TTC549 (cell line): ENCODE data around the gene RGS9BP.
A peak's percentile ranks its signal among the peaks of the same experiment; 100 is the strongest.
"Not testable (repeated sequence)": the region's sequence is repeated elsewhere in the genome, so short reads cannot be mapped to it uniquely, and the experiment has no call there.

Source experiments
- FAIRE-seq: peaks from 2 replicates; lab custom pipeline; 2012; peaks lifted over from hg19 to GRCh38; lab: Jason Lieb, UNC

Gene RGS9BP

DNA sequence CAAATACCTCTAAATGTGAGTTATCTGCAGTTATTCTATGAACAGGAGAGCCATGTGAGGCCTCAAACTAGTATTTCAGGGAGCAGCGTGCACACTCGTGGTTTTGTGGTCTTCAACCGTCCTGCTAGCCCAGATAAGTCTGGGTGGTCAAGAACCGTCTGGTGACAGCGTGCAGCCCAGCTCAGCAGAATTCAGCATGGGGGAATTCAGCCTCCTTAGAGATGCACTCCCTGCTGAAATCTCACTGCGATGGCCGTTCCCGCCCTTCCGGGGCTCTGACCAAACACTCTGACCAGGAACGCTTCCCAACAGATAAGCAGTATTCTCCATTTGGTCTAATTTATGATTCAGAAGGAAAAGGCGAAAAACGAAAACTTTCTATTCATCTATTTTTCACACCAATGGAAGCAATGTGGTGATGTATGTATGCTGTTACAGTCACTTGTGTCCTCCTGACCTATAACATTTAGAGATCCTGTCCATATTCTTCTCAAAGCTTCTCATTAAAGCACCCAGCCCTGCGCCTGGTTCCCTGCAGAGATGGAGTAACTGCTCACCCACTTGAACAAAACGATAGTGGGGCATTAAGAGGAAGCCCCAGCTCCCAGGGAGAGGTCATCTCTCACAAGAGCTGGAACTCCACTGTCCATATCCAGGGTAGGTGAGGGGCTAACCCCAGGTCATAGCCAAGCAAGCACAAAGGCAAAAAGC is 3.6 kb upstream of the RGS9BP start:
- no peak for FAIRE-seq

DNA sequence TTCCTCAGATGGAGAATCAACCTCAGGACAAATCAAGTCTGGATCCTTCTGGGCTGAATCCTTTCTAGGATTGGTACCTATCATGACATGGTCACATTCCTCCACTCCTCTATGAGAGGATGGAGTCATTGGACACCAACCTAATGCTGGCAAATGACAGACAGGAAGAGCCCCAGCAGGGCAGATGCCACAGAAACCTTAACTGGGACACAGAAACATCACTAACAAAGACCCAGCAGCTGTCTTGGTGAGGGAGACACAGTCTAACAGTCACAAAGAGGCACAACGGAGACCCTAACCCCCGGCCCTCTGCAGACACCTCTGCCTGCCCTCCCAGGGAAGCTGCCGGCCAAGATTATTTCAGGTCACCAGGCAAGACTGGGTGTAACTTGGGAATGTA is 2.8 kb upstream of the RGS9BP start:
- FAIRE-seq, result no peak

GRCh38 chr19:32673573-32673972 is 2.1 kb upstream of the RGS9BP start:
- FAIRE-seq, result no peak

GRCh38 chr19:32674153-32674930 is 1.3 kb upstream of the RGS9BP start:
- FAIRE-seq, result no peak

- peak; percentile 76 for FAIRE-seq
Observed at GRCh38 chr19:32674931-32675719, 523 bp upstream of the RGS9BP start, which contains the start of gene ANKRD27. ANKRD27 (minus strand) TSS chr19:32675180; CDS start chr19:32659015, 16,165 bp downstream.

- no peak for FAIRE-seq
Observed at GRCh38 chr19:32676186-32676894, 692 bp downstream of the RGS9BP start.

DNA sequence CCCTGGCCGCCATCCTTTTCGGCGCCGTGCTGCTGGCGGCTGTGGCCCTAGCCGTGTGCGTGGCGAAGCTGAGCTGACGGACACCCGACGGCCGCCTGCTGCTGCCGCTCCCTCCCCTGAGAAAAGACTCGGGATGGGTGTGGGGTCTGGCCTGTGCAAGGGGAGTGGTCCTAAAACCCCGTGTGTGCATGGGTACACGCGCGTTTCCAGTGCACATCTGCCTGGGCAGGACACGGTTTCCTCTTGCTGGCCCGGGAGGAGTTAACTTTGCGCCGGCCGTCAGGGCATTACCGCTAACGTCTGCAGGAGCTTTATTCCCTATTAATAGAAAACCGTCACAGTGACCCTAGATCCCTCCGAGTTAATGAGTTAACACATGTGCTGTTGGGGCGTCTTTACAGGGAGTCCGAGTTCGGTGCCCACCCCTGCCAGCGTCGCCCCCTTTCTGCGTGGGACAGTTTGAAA is 1.3 kb downstream of the RGS9BP start:
- no peak for FAIRE-seq

DNA sequence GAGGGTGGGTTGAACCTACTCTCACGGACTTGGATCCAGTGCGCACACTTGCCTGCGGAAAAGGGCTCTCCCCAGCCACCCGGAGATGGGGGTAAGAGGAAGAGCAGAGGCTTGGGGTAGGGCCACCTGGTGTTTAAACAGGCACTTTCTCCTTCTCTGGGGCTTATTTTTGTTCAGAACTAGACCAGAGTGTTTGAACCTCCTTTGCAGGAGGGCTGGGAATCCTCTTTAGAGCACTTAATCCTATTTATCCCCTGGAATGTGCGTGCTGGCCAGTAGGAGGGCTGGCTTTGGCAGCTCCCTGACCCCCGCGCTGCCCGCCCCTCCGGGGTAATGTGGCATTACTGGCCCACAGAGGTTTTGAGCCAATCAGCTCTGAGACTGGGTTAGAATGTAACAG is 2.0 kb downstream of the RGS9BP start:
- FAIRE-seq, result no peak

DNA sequence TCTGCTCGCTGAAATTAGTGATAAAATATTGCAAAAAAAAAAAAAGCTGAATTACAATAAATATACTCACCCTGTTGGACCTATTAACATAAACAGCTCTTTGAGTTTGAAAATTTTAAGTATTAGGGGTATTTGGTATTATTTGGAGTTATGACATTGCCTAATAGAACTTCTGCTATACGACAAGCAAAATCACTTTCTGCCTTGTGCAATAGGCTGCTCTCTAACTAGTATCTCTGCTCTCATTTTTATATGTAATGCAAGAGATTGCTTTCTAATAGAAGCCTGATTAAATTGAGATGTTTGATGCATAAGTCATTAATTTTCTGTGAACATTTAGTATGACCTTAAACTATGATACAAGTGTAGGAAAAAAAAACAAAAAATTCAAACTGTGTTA is 5.3 kb downstream of the RGS9BP start:
- no peak for FAIRE-seq

DNA sequence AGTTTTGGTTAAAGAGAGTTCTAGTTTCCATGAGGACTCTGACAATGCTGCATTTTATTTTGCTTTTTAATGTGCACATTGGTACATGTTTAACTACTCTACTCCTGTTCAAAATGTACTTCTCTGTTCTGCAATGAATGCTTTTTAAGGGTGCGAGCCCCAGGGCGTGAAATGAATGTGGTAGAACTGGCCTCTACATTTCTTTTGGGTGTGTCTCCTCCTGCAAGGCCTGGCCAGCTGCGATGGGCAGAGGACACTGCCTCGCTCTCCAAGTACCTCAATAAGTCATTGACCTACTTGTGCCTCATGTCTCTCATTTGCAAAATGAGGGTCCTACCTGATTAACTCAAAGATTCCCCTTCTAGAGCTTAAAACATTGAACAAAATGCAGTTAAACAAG is 6.7 kb downstream of the RGS9BP start:
- no peak for FAIRE-seq

- no peak for FAIRE-seq
Observed at GRCh38 chr19:32686847-32687475, 11.3 kb downstream of the RGS9BP start.

GRCh38 chr19:32687681-32688080 is 12.0 kb downstream of the RGS9BP start:
- FAIRE-seq, result no peak

- no peak for FAIRE-seq
Observed at GRCh38 chr19:32688311-32688710, 12.7 kb downstream of the RGS9BP start.

DNA sequence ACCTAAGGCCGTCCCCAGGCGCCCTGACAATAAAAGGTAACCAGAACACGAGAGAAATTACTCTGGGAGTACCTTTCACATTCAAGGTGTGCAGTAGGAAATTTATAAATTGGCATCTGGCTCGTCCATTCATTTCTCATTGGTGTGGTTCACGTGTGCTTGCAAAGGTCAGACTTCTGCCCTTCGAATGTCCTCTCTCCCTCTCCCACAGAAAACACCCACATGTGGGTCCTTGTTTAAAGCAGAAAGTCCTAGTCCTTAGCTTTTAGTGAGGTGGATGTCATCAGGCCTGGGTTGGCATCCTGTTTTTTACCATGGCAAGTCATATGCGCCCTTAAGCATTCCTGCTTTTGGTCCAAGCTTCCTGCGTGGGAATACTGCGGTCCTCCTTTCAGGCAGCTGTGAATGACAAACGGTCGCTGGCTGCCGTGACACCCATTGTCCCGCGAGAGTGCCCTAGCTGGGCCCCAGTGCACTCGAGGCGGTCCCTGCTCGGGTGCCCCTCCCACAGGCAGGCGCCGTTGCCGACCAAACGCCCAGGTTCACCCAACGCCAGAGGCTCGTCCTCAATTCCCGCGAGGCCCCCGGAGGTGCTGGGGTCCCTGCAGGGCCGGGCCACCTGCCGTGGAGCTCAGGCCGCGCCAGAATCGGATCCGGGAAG is 15.8 kb downstream of the RGS9BP start, which contains the start of gene NUDT19:
Gene NUDT19 (plus strand): TSS at position 531 of the 661 bp plus-strand sequence. CDS start 140 bp downstream, outside the sequence.
- no peak for FAIRE-seq

DNA sequence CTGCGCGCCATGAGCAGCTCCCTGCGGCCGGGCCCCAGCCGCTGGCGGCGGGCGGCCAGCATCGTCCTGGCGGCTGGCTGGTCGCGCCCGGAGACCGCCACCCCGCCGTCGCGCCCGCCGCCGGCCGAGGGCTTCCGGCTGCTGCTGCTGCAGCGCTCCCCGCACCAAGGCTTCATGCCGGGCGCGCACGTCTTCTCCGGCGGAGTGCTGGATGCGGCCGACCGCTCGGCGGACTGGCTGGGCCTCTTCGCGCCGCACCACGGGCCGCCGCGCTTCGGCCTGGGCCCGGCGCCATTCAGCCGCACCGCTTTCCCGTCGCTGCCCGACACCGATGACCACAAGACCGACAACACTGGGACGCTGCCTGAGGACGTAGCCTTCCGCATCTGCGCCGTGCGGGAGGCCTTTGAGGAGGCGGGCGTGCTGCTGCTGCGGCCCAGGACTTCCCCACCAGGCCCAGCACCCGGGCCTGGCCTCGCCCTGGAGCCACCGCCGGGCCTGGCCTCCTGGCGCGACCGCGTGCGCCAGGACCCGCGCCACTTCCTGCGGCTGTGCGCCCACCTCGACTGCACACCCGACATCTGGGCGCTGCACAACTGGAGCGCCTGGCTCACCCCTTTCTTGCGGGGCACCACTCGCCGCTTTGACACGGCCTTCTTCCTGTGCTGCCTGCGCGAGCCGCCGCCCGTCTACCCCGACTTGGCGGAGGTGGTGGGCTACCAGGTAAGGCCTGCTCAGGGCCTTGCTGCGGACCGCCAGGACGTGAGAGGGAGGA is 16.5 kb downstream of the RGS9BP start:
- no peak for FAIRE-seq

DNA sequence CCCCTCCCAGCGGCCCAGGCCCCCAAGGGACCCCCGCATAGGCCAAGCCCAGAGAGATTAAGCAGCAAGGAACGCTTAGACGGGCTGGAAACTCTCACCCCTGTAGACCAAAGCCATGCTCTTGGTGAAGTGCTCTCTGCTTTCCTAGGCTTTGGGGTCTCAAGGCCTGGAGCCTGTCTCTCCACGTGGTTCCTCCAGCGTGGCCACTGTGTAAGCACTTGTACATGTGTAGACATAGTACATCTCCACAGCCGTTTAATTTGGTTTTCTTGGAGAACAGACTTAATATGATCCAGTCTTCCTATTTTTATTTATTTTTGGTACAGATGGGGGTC is 17.0 kb downstream of the RGS9BP start:
- FAIRE-seq, result no peak

- not testable (repeated sequence) for FAIRE-seq
Observed at GRCh38 chr19:32693151-32694108, 17.8 kb downstream of the RGS9BP start.

- not testable (repeated sequence) for FAIRE-seq
Observed at GRCh38 chr19:32694316-32694715, 18.7 kb downstream of the RGS9BP start.

DNA sequence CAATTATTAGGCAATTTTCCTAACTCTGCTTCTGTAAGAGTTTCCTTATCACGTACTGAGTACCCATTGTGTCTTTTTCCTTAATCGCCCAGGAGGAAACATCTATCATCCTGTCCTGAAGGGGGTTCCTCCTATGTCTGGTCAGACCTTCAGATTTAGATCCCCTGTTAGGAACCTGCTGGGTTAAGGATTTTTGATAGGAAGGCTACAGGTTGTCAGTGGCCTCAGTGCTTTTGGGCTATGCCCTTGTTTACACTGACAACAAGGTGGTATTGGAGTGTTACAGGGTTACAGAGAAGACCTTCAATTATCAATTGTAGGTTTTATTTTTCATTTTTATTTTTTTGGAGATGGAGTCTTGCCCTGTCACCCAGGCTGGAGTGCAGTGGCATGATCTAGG is 19.2 kb downstream of the RGS9BP start:
- FAIRE-seq, result not testable (repeated sequence)
